ENCODE results near the gene DISP2.

The DISP2 gene

DNA sequence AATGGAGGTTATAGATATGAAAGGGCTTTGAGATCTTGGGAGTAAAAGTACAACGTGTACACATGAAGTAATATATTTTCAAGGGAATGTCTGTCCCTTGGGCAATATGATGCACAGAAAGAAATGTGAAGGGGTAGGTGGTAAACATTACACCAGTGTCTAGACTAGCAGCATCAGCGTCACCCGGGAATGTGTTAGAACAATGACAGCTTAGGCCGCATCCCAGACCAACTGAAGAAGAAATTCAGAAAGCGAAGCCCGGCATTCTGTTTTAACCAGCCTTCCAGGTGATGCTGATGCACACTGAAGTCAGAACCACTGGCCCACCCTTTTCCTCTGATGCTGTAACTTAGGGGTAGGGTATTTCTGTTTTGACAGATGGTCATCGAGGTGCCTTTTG, 28.2 kb upstream of the DISP2 start:
- DNase-seq, result no peak

- DNase-seq, result peak; percentile 59 to 81
Observed at GRCh38 chr15:40330368-40330836, 27.6 kb upstream of the DISP2 start.

DNA sequence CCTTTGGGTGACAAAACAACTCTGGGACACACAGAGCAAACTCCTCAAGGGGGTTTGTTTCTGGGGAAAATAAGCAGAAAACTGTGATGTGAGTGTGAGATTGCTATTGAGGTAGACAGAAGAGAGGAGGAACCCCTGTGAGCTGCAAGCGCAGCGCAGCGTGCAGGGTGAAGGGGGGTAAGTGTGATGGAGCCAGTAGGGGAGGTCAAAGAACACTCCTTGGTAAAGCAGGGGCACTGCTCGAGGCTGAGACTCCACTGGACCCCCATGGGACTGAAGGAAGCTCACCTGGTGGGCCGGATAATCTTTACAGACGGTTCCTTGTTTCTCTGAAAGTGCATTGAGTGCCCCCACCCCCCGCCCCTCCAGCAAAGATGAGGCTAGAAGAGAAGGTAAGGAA, 27.0 kb upstream of the DISP2 start:
- DNase-seq, result no peak

GRCh38 chr15:40331637-40332036, 26.4 kb upstream of the DISP2 start:
- no peak for DNase-seq

GRCh38 chr15:40332113-40332781, 25.8 kb upstream of the DISP2 start:
- DNase-seq, result no peak

DNA sequence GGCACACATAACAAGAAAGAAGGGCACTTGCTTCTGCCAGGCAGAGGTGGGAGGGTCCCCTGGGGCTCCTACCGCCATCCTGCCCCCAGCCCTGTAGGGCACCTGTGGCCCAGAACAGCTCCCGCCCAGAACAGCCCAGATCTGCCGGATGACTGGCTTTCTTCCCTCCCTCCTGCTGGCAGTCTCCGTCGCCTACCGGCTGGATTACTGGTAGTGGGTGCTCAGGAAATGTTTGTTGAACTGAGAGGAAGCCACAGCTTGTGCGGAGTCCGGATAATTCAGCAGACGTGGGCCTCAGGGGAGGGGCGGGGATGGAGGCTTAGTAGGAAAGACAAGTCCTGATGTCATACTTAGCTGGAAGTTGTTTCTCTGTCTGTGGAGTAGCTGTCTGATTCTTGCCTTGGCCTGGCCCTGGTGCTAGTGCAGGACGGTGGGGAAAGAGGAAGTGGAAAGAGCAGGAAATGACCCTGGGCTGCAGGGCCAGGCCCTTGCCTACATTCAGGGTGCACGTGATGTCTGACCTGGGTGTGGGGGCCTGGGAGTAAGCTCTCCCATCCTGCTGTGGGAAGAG, 24.0 kb upstream of the DISP2 start:
- peak in 1 of 2 experiments; percentile 39 for DNase-seq

- DNase-seq, result no peak
Observed at GRCh38 chr15:40334541-40334940, 23.5 kb upstream of the DISP2 start.

GRCh38 chr15:40334941-40335795, 22.9 kb upstream of the DISP2 start:
- no peak for DNase-seq

GRCh38 chr15:40335938-40336743, 21.9 kb upstream of the DISP2 start:
- no peak for DNase-seq

- DNase-seq, result no peak
Observed at GRCh38 chr15:40336744-40337122, 21.3 kb upstream of the DISP2 start.

- DNase-seq, result no peak
Observed at GRCh38 chr15:40337597-40337996, 20.4 kb upstream of the DISP2 start.

- DNase-seq, result peak; percentile 49 to 82
Observed at GRCh38 chr15:40338041-40338657, 19.9 kb upstream of the DISP2 start.

DNA sequence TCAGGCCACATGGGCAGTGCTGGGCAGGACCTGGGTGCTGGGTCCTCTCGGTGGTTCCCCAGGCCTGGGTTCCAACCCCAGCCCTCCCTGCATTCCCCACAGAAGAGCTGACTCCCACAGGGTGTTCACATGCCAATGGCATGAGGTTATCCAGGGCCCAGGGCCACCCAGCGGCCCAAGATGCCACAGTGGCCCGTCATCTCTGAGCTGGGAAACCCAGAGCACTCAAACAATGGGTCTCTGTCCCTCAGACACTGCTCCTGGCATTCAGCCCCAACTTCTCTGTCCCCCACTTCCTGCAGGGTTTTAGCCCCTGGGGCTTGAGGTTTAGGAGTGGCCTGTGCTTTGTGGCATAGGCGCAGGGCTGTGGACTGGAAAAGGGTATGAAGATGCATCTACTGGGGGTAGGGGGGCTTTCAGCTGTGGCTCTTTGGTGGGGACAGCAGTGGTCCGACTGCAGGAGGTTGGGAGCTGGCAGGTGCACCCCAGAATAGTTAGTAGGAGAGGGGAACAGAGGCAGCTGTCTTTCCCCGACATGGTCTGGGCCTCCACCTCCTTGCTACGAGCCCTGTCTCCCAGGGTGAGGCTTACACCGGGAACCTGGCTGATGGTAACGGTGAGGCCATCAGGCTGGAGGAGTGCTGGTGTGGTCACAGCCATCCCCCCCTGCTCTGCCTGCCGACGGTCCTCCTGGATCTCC, 18.9 kb upstream of the DISP2 start:
- no peak for DNase-seq

GRCh38 chr15:40339621-40339945, 18.4 kb upstream of the DISP2 start:
- no peak for DNase-seq

DNA sequence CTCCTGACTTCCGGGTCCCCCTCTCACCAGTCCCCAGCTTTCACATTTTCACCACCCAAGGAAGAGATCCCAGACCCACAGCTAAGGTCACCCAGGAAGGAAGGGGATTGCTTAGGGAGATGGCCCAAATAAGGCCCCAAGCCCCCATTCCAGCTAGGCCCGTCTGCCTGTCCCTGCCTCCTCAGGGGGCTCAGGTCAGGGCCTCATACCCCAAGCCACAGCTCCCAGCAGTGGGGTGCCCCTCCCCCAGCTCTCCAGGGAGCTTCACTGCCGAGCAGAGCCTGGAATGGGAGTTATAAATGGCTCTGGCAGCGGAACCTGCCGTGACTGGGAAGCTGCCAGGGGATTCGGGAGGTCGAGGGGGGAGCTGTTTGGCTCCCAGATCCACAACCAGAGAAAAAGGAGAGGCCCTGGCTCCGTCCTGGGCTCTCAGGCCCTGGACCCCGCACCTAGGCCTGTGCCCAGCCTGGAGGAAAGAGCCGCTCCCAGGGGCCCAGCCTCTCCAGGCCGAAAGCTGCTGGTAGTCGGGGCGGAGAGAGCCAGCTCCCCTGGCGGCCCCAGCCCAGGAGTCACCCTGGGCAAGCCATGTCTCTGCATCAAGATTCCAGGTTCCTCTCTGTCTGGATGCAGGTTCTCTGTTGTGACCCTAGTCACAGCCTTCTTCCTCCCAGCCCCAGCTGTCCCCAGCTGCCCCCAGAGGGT, 17.8 kb upstream of the DISP2 start:
- no peak for DNase-seq

DNA sequence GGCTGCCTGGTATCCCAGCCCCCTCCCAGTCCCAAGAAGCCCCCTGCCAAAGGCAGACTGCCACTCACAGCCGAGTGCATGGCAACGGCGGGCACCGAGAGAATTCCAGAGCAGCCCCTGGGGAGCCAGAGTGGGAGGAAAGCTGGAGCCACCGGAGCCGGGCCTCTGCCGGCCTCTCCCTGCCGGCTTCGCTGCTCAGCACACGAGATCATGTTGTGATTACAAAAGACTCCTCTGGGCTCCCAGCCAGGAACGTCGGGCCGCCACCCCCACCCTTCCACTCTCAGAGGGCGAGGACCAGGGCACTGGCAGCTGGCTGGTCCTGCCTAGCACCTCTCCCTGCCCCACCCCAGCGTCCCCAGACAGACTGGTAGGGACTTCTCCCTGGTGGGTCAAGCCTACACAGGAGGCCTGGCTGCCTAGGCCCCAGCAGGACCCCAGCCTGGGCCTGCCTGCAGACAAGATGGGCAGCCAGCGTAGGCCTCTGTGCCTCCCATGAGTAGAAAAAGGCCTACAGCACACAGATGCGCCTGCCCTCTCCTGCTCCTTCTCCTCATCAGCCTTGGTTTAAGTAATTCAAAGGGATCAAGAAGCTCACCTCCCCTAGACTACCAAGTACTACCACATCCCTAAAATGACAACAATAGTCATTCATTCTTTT, 17.1 kb upstream of the DISP2 start, which contains the start of gene CCDC9B:
Gene CCDC9B (minus strand): TSS at position 200 of the 661 bp plus-strand sequence. CDS start 120 bp downstream, at position 80.
- peak; percentile 88 to 89 for DNase-seq

- no peak for DNase-seq
Observed at GRCh38 chr15:40342416-40343320, 15.4 kb upstream of the DISP2 start.

- DNase-seq, result no peak
Observed at GRCh38 chr15:40343512-40343911, 14.5 kb upstream of the DISP2 start.

- DNase-seq, result no peak
Observed at GRCh38 chr15:40344217-40344616, 13.8 kb upstream of the DISP2 start.
